ENCODE data around the gene DPP4.
A peak's percentile ranks its signal among the peaks of the same experiment; 100 is the strongest.

Gene DPP4

DNA sequence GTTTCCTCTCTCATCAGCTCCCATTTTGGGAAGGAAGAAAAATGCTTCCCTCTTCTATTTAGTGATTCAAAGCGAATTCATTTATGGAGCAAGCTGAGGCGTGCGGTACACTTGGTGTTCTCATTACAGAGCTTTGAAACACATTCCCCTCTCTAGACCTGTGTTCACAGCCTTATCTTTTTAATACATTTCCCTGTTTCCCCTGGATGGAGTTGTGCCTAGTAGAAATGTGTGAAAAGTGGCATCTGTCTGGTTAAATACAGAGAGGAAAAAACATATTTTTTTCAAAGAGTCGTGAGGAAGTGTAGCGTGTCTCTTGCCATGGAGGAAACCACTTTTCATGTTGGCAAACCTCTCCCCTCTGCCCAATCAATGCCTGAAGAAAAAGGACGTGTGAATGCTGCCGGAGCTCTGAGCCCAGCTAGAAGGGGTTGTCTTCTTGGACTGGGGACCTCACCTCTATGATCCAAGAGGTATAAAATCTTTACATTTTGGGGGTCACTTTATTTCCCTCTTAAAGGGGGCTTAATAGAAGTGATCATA is 52.4 kb downstream of the DPP4 start:
- Histone ChIP-seq H3K36me3 (no peaks in the 10 kb centered on the region), H3K27me3 (no peaks in the 10 kb centered on the region), H3K9ac (no peak overlapping the region), H3K4me1 (peaks cover 0 to 12% (median 0%) of the 10 kb centered on the region in 10 experiments; a peak in 2 of 20 replicates), H3K4me3 (no peak overlapping the region), H3K9me3 (replicated peaks in 1 of 11) (no peaks in the 10 kb centered on the region), H3K27ac (no peak overlapping the region), H4K20me1 (no peaks in the 10 kb centered on the region; a peak in 1 of 22 replicates), H3K4me2 (no peak overlapping the region)
- TF ChIP-seq Cebpa-rat (IDR thresholded peaks at IDR 0.05), result no peak

DNA sequence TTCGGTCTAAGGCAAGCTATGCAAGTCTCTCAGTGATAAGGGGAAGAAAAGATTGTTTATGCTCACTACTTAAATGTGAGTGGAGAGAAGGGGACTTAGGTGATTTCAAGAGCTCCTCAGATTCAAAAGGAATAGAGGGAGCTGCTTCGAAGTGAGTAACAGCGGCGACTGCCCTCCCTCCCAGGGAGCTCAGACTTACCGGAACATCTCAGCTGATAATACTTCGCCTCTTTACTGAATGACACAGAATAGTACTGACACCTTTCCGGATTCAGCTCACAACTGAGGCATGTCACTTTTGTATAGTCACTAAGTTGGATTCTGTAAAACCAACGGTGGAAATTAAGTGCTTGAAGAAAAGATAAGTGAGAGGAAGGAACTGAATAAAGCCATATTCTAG is 55.5 kb downstream of the DPP4 start:
- Histone ChIP-seq H3K4me2 (no peak overlapping the region), H3K4me3 (no peak overlapping the region), H3K4me1 (peaks cover 0 to 14% (median 4%) of the 10 kb centered on the region in 10 experiments; a peak in 9 of 20 replicates), H3K9me3 (replicated peaks in 1 of 11) (no peaks in the 10 kb centered on the region), H3K36me3 (no peaks in the 10 kb centered on the region), H3K27ac (no peak overlapping the region), H4K20me1 (no peaks in the 10 kb centered on the region; a peak in 1 of 22 replicates), H3K27me3 (no peaks in the 10 kb centered on the region), H3K9ac (no peak overlapping the region)
- no peak for TF ChIP-seq Cebpa-rat (IDR thresholded peaks at IDR 0.05)

GRCh38 chr2:162017233-162017632 is 56.8 kb downstream of the DPP4 start:
- Histone ChIP-seq H3K4me3 (no peak overlapping the region), H3K36me3 (no peaks in the 10 kb centered on the region), H3K9ac (no peak overlapping the region), H3K4me2 (no peak overlapping the region), H3K4me1 (peaks cover 0 to 25% (median 7%) of the 10 kb centered on the region in 10 experiments; a peak in 9 of 20 replicates), H3K27ac (no peak overlapping the region), H3K27me3 (no peaks in the 10 kb centered on the region), H3K9me3 (replicated peaks in 1 of 11) (no peaks in the 10 kb centered on the region), H4K20me1 (no peaks in the 10 kb centered on the region)
- TF ChIP-seq Cebpa-rat (IDR thresholded peaks at IDR 0.05), result no peak

DNA sequence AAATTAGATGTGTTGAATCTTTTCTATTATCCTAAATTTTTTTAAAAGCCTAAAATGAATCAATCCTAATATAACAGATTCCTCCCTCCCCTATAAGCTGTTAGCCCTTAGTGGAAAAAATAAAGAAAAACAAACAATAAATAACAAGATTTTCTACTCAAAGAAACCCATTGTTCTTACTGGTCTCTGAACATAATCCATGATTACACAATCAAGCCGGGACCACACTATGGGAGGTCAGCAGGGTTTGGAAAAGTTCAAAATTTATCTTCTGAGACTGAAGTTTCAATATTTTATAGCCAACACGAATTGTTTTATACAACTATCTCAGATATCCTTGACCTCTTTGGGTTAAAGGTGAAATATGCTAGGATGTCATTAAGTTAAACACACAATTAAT is 57.9 kb downstream of the DPP4 start:
- Histone ChIP-seq H3K4me3 (no peak overlapping the region), H3K27me3 (no peaks in the 10 kb centered on the region), H3K9ac (no peak overlapping the region), H3K4me1 (peaks cover 0 to 32% (median 7%) of the 10 kb centered on the region in 10 experiments; a peak in 9 of 20 replicates), H4K20me1 (no peaks in the 10 kb centered on the region), H3K4me2 (no peak overlapping the region), H3K27ac (no peak overlapping the region), H3K36me3 (no peaks in the 10 kb centered on the region), H3K9me3 (replicated peaks in 1 of 11) (no peaks in the 10 kb centered on the region)
- no peak for TF ChIP-seq Cebpa-rat (IDR thresholded peaks at IDR 0.05)

DNA sequence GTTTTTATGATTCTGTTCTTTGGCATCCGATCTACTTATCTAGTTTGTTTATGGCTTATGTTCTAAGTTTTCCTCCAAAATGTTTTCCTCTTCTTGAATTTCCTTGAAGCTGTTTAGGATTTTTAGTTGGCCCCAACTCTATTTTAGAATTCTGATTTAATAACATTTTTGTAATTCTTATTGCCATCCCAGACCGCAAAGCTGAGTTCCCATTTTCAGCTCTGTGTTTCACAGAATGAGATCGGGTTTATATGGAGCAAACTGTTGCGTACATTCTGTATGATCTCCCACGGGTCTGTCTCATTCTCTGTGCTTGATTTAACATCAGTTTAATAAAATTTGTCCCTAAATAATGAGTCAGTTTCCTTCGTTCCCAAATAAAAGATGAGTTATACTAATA is 59.3 kb downstream of the DPP4 start:
- no peak overlapping the region for H3K4me3 ChIP-seq

GRCh38 chr2:162013514-162014475 is 60.2 kb downstream of the DPP4 start:
- Histone ChIP-seq H4K20me1 (no peaks in the 10 kb centered on the region), H3K9ac (peak overlapping the region in 2 of 11 experiments; percentile 36; a peak in 2 of 22 replicates), H3K9me3 (replicated peaks in 1 of 11) (no peaks in the 10 kb centered on the region), H3K4me1 (peaks cover 0 to 32% (median 7%) of the 10 kb centered on the region in 10 experiments; a peak in 9 of 20 replicates), H3K27ac (peak overlapping the region in 4 of 11 experiments; percentile 27 to 63 (median 58); a peak in 7 of 22 replicates), H3K36me3 (no peaks in the 10 kb centered on the region), H3K4me2 (peak overlapping the region in 6 of 11 experiments; percentile 24 to 75 (median 54); a peak in 10 of 22 replicates), H3K27me3 (no peaks in the 10 kb centered on the region), H3K4me3 (peak overlapping the region in 2 of 10 experiments; percentile 9 to 10; a peak in 1 of 20 replicates)
- TF ChIP-seq Cebpa-rat (IDR thresholded peaks at IDR 0.05), result no peak

More for the DNA sequence above, 59.3 kb downstream of the DPP4 start:
- H3K27ac ChIP-seq, result peak overlapping the region in 2 of 11 experiments; percentile 56 to 60; a peak in 2 of 22 replicates
- H3K4me1 ChIP-seq, result peaks cover 0 to 32% (median 7%) of the 10 kb centered on the region in 10 experiments; a peak in 9 of 20 replicates
- no peak overlapping the region for H3K9ac ChIP-seq
- H3K9me3 ChIP-seq (replicated peaks in 1 of 11), result no peaks in the 10 kb centered on the region
- H3K4me2 ChIP-seq, result peak overlapping the region in 3 of 11 experiments; percentile 60 to 75 (median 72); a peak in 4 of 22 replicates
- no peaks in the 10 kb centered on the region for H4K20me1 ChIP-seq
- H3K27me3 ChIP-seq, result no peaks in the 10 kb centered on the region
- no peak for TF ChIP-seq Cebpa-rat (IDR thresholded peaks at IDR 0.05)
- no peaks in the 10 kb centered on the region for H3K36me3 ChIP-seq

- H3K27me3 ChIP-seq, result no peaks in the 10 kb centered on the region
- no peaks in the 10 kb centered on the region for H3K9me3 ChIP-seq (replicated peaks in 1 of 11)
- no peak overlapping the region for H3K27ac ChIP-seq
- no peak for TF ChIP-seq Cebpa-rat (IDR thresholded peaks at IDR 0.05)
- H3K9ac ChIP-seq, result no peak overlapping the region
- no peaks in the 10 kb centered on the region for H3K36me3 ChIP-seq
- peak overlapping the region in 2 of 11 experiments; percentile 38 to 62; a peak in 3 of 22 replicates for H3K4me2 ChIP-seq
- H3K4me3 ChIP-seq, result no peak overlapping the region
- peaks cover 0 to 32% (median 7%) of the 10 kb centered on the region in 10 experiments; a peak in 9 of 20 replicates for H3K4me1 ChIP-seq
- no peaks in the 10 kb centered on the region for H4K20me1 ChIP-seq
Measured at GRCh38 chr2:162012565-162013058, 61.4 kb downstream of the DPP4 start.

- no peak overlapping the region for H3K27ac ChIP-seq
- H3K9me3 ChIP-seq (replicated peaks in 1 of 11), result no peaks in the 10 kb centered on the region
- H3K9ac ChIP-seq, result no peak overlapping the region
- H3K4me2 ChIP-seq, result peak overlapping the region in 2 of 11 experiments; percentile 38 to 62; a peak in 3 of 22 replicates
- TF ChIP-seq Cebpa-rat (IDR thresholded peaks at IDR 0.05), result no peak
- H3K27me3 ChIP-seq, result no peaks in the 10 kb centered on the region
- H3K36me3 ChIP-seq, result no peaks in the 10 kb centered on the region
- peaks cover 0 to 32% (median 7%) of the 10 kb centered on the region in 10 experiments; a peak in 9 of 20 replicates for H3K4me1 ChIP-seq
- H3K4me3 ChIP-seq, result no peak overlapping the region
- H4K20me1 ChIP-seq, result no peaks in the 10 kb centered on the region
Measured at GRCh38 chr2:162011706-162012564, 62.1 kb downstream of the DPP4 start.

Data from BLaER1 treated with 17β-estradiol and CSF1 and Interleukin-3, amounts not matched to agents 10 nM and 100 nM (cell line).